GM21825 (cell line): ENCODE data around the gene PAPSS2.
"Not testable (repeated sequence)": the region's sequence is repeated elsewhere in the genome, so short reads cannot be mapped to it uniquely, and the experiment has no call there.

Source experiments
- ATAC-seq: cut with Tn5 transposase; IDR thresholded peaks from one replicate; pipeline ENCODE4 v1.9.1; 2021; ENCODE audit warnings: mild to moderate bottlenecking, moderate library complexity; ENCODE audit not compliant: unreplicated experiment

The PAPSS2 gene

DNA sequence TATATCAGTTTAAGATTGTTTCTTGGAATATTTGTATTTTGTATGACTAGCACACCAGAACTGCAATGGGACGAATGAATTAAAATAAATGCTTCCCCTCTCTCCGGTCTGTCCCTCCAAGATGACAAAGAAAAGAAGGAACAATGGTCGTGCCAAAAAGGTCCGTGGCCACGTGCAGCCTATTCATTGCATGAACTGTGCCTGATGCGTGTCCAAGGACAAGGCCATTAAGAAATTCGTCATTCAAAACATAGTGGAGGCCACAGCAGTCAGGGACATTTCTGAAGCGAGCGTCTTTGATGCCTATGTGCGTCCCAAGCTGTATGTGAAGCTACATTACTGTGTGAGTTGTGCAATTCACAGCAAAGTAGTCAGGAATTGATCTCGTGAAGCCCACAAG is 17.2 kb upstream of the PAPSS2 start:
- no peak for ATAC-seq

DNA sequence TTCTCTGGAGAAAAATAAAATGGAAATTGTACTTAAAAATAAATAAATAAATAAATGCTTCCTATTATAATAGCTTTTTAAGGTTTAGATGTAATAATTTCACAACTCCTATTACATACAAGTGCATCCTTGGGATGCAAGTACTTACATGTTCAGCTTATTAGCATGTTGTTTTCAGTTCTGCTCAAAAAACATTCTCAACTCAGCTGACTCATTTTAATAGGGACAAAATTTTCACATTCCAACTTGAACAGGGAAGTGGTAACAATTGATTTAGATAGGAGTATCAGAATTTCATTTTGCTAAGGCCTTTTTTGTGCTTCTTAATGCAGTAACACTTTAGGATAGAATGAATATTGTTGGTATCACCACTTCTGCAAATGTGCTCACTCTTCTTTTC is 16.7 kb upstream of the PAPSS2 start:
- ATAC-seq, result no peak

DNA sequence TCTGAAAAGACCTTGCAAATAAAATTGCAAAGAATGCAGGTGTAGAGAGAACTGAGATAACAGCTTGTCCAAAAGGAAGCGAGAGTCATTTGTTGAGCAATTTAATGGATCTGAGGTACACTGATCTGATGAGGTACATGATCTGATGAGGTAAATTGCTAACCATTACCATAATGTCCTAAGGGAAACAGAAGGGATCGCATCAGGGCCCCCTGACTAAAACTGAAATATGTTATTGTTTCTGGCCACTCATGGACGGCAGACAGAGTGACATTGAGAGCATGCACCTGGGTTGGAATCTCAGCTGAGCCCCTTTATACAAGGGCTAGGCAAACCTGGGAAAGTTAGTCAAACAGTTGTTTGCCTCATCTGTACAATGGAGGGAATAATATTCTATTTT is 15.8 kb upstream of the PAPSS2 start:
- ATAC-seq, result no peak

DNA sequence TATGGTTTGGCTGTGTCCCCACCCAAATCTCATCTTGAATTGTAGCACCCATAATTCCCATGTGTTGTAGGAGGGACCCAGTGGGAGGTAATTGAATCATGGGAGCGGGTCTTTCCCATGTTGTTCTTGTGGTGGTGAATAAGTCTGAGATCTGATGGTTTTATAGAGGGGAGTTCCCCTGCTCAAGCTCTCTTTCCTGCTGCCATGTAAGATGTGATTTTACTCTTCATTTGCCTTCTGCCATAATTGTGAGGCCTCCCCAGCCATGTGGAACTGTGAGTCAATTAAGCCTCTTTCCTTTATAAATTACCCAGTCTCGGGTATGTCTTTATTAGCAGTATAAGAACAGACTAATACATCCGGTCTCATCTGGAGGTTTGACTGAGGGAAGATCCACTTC is 15.2 kb upstream of the PAPSS2 start:
- ATAC-seq, result not testable (repeated sequence)

DNA sequence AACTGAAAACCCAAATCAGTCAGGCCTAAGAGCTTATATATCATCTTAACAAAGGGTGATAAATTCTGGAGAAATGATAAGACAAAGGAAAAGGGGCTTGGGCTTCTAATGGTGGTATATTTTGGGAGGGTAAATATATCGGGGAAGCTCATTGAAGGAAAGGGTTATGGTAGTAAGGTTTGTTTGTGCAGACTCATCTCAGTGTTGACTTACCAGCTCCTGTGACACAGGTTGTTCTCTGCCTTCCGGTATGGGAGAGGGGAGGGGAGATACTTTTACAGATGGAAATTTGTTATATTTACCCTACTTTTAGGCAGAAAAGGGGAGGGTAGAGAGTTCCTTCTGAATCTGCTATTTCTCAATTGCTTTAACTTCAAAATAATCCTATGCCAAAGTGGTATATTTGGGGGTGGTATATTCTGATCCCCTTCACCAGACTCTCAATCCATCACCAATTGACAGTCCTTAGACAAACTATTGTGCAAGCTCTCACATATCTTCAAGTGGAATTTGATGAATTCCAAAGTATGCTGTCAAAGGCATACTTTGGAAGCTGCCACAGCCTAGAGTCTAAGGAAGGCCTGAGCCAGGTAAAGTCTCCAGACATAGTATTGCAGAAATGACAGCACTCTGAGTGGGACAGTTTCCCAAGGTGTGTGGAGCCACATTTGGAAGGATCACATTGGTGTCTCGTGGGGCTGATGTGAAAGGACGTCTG is 13.3 kb upstream of the PAPSS2 start:
- no peak for ATAC-seq

DNA sequence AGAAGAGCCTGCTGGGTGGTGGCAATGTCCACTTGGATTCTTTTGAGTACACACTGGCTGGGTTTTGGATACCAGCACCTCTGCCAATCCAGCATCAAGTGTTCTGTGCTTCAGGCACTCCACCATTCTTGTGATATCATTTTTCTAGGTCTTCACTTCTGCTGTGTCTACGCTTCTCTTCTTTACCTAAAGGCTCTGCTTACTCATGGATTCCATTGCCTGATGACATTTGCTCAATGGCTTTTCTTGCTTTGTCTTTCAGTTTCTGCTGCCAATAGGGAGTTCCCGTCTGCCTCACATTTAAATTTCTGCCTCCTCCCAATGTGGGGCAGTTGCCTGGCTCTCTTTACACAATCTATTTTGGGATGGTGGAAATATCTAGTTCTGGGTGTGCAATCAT is 12.7 kb upstream of the PAPSS2 start:
- ATAC-seq, result no peak

DNA sequence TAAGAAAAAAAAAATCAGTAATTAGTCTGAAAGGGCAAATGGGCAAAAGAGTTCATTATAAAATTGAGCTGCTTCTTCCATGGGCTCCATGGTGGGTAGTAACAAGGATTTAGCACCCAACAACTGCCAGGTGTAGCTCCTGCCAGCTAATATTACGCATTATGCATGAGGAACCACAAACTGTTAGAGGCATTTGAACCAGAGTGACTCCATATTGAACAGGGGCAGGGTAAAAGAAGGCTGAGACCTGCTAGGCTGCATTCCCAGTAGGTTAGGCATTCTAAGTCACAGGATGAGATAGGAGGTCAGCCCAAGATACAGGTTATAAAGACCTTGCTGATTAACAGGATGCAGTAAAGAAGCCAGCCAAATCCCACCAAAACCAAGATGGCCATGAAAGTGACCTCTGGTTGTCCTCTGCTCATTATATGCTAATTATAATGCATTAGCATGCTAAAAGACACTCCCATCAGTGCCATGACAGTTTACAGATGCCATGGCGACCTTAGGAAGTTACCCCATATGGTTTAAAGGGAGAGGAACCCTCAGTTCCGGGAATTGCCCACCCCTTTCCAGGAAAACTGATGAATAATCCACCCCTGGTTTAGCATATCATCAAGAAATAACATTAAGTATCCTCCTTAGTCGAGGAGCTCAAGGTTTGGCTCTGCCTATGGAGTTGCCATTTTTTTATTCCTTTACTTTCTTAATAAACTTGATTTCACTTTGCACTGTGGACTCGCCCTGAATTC is 8.7 kb upstream of the PAPSS2 start:
- no peak for ATAC-seq

DNA sequence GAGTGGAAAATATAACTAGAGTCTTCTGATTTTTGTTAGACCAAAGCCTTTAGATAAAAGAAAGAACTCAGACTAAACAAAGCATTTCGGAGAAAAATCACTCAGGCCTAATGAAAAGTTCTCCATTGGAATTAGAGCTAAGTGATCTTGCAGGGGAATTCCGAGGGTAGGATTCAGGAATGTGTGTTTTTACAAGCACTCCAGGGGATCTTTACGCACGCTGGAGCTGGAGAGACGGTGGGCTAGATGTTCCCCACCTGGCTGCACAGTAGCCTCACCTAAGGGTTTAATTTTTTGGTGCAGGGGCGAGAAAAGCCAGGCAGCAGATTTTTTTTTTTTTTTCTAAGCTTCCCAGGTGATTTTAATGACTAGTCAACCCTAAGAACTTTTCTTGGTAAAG is 7.9 kb upstream of the PAPSS2 start:
- ATAC-seq, result no peak

DNA sequence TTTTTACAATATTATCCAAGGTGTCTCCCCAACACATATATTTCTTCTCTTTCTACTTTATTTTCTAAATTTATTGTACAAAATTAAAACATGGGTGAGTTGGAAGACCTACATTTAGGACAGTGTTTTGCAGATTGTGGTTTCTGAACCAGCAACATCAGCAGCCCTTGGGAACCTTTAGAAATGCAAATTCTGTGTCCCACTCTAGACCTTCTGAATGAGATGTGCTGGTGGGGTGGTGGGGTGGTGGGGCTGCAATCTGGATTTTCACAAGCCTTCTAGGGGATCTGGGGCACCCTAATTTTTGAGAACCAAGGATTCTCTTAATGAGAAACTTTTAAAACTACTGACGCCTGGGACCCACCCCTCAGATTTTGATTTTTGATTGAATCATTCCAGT is 7.4 kb upstream of the PAPSS2 start:
- no peak for ATAC-seq

DNA sequence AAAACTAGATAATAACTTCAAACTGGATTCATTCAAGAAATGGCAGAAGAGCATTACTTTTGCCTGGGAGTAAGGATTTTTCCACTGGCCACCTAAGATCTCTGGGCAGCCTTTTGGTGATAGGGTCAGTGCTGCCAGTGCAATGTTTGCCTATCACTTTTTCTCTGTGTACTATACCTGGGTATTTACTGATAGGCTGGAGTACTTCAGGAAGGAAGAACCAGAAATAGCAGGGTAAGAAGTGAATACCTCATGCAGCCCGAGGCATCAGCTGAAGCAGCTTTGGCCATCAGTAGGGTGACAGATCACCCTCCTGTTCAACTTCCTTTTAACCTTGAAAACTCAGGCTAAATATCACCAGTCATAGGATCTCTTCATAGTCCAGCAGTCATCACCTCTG is 5.5 kb upstream of the PAPSS2 start:
- ATAC-seq, result no peak

DNA sequence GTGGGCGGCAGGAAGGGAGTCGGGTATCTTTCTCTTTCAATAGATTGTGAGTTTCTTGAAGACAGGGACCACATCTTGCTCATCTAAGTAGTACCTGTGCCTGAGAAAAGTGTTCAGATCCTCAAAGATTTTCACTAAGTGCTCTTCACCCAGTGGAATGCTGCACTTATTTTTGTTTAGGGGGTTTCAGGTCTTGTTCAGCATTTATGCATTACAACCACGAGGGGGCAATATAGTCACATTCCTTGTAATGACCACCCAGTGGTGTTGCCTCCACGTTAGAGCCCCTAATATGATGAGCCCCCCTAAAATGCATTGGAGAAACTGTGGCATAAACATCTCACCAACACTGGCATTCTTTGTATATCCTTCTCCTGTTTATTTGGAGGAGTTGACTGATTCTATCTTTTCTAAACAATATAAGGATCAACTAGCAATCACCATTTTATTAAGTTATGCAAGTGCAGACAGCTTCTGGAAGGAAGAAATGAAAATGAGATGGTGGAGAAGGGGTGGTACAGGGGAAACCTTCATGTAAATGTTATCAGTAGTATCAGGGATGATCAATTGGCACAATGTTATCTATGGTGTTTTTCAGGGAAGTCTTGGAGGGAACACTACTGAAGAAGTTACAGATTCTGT is 3.1 kb upstream of the PAPSS2 start:
- no peak for ATAC-seq

DNA sequence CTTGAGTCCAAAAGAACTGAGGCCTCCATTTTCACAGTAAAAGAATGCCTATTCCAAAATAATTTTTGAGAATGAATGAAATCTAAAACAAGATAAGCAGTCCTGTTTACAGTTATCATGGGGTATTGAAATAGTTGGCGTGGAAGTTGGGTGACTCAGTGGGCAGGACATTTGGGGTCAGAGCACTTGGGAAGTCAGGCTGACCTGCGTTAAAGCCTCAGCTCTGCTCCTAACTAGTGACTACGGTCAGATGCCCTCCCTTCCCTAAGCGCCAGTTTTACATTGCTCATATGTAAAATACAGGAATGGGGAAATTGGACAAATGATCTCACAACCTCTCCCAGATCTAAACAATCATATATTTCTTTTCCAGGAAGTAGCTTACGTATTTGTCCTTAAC is 2.3 kb upstream of the PAPSS2 start:
- no peak for ATAC-seq

DNA sequence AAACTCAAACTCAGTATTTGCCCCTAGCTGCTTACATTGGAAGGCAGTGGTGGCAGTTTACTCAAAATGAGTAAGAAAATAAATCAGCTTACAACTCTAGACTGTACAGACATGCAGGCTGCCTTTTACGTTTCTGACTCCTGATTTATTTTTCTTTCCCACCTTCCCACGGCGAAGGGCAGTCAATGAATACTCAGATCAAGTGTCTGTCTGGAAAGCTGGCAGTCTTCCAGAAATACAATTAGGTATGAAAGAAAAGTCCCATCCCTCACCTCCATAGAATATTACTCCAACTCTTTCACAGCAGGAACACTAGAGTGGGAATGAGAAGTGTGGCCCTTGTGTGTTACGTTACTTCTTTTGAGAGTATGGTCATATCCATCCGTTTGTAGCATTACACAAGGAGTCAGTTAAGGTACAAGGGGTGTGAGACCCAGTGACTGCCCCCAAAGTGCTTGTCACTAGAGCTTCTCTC is 1.3 kb upstream of the PAPSS2 start:
- no peak for ATAC-seq

DNA sequence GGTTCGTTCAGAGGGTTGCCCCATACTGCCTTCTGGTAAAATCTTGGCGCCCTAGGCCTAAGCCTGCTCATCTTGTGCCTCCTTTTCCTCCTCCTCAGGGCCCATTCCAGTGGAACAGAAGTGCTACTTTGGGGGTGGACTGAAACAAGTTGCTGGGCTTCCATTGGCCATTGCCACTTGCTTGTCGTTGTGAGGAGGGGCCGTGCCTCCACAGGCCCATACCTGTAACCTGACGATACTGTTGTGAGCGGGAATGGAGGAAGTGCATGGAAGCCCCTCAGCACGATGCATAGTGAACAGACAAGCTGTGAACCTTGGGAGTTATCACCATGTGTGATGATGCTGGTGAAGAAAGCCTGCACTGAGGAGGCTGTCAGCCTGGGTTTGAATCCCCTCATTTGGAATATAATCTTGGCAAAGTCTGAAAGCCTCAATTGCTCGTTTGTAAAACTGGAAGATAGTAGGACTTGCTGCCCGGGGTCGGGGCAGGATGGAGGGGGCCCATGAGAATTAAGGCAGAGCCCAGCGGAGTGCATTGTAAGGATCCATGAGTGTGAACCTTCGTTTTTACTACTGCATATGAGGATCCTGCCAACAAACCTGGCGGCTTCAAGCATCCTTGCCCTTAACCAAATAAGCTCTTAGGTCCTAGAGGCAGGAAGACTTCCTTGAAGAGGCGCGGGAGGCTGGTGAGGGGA is 671 bp upstream of the PAPSS2 start:
- ATAC-seq, result no peak

DNA sequence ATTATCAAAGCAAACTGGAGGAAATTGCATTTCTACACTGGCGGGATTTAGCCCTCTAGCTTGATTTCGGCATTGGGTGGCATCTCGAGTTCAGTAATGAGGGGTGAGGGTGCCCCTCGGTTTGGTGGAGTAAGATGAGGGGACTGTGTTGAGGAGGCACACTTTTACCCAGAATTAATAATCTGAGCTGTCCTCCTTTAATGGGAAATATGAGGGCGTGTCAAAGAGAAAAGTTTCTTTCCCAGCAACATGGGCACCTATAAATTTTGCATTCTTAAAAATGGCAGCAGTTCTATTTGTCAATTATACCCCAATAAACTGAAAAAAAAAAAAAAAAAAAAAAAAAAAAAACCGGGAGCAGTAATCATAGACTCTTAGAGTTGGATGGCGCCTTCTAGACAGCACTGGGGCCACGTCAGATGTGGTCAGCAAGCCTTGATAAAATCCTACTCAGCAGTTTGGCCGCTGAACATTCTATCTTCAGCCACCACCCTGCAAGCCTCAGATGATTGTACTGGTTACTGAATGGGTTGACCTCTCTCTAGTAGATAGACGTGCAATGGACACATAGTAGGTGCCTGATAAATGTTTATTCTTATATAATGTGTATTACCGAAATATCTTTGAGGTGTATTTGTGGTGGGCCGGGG is 931 bp downstream of the PAPSS2 start:
- ATAC-seq, result no peak

DNA sequence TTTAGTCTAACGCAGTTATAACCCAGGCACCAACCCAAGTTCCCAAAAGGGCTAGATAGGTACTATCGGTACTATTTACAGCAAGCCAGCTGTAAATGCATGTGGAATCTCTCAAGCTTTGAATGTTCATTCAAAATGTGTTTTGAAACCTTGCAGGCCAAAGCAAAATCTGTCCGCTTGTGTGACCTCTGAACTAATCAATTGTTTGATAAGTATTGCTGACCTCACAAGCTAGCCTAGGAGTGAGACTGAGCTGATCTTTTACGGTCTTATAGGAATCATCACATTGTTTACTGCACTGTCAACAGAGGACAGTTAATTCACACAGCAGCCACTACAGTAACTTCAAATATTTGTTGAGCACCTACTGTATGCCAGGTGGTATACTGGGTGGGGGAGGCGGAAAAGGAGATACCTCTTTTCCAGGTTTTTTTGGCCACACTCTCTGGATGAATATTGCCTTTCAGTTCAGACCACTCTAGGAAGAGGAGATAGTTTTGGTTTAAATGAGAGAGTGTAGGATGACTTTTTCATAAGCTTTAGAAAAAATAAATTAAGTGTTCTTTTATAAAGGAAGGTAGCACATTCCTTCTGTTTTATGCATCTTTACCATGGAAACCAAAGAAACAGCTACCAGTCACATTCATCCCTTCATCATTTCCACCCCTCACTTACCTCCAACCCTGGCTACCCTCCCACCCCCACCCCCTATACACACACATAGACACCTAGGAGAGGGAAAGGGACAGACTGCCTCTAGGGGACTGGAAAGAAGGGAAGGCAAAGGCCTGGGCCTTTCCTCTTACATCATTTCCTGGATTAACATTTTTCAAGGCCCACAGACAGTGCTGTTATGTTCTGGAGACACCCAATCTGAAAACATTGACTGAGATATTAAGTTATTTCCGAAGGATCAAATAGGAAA is 2.4 kb downstream of the PAPSS2 start:
- ATAC-seq, result no peak

DNA sequence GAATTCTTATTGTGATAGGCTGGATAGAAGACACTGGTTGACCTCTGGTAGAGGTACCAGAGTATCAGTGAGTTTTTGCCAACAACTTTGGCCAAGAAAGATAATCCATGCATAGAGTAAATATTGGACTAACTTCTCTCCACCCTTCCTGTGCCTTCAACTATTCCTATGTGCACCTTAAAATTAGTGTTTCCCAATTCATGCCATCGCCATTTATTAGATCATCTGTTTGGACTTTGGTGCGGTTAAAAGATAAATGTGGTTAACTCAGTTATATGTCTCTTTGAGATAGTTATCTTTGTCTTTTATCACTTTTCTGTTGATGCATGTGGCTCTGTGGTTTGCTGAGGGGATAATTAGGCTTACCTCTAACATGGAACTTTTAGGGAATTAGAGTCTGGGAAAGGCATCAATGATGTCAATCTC is 4.6 kb downstream of the PAPSS2 start:
- ATAC-seq, result no peak

DNA sequence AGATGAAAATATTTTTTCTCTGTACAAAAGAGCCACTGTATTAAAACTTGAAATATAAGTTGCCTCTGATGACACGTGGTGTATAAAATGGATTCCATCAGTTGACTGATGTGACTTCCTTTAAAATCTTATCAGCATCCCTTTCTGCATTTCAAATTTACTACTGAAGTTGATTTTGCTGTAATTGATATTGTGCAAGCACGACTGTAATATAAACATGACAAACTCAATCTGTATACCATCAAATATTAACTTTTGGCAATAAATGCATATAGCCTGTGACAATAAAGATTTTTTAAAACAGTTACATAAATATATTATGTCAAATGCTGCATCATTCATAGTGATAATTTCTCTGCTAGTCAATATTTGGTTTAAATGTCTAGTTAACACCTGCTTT is 7.8 kb downstream of the PAPSS2 start:
- no peak for ATAC-seq

DNA sequence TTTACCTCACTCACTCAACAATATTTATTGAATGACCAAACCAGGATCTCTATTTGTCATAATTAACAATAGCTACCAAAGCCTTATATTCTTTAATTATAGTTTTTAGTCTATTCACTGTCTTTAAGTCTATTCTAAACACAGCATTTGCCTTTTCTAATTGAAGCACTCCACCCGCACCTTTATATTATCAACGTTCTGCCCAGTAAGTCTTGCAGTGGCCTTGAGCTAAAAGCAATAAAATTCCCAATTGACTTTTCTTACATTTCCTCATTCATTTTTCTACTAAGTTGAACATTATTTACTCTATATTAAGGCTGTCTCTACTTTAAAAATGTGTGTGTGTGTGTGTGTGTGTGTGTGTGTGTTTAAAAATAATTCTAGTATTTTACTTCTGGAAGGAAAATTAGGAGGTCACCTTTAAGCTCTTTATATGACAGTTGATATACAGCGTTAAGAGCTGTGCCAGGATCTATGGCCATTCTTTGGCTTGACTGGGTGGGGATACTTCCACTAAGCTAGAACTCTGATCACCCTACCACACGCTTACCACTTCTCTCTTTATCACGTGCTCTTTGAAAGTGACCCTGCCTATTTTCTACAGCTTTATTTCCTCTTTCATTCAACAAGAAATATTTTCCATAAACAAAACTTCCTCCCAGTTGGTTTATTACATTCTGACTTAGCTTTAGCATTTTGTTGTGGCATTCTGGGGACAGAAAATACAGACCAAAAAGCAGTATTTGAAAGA is 8.8 kb downstream of the PAPSS2 start:
- ATAC-seq, result no peak
